Ovary (tissue), 9 donors: ENCODE data around the gene PRDM16. TPM values are rescaled to one million over a fixed set of nuclear protein-coding genes. Genes with fewer than 3 reads are reported as not detected.

ENCODE experiments used
- DNase-seq, 5 donors: peaks; one replicate each; pipeline ENCODE4 v3.0.0-alpha.2; 2019 to 2020
- H3K27ac ChIP-seq, 2 donors: fragments of 200-600 bp; one replicate each; pipeline versions ENCODE4 v1.5.1 to v1.8.0; 2019 to 2022
- H3K27me3 ChIP-seq: fragments of 200-600 bp; one replicate; pipeline ENCODE4 v1.8.0; 2022
- H3K36me3 ChIP-seq: fragments of 200-600 bp; sonication (generic); one replicate; pipeline ENCODE4 v1.5.1; 2019
- H3K4me1 ChIP-seq: one replicate; pipeline ENCODE4 v1.8.1; 2013; ENCODE audit warnings: mild to moderate bottlenecking, moderate library complexity; ENCODE audit not compliant: insufficient read depth
- H3K4me3 ChIP-seq: fragments of 200-600 bp; sonication (generic); one replicate; pipeline ENCODE4 v1.5.1; 2017
- H3K9me3 ChIP-seq, 2 donors: fragments of 200-600 bp in 1 of 2; sonication (generic) in 1 of 2; one replicate each; pipeline versions ENCODE4 v1.5.1 to v1.8.1; 2013 to 2019; ENCODE audit warnings: mild to moderate bottlenecking in 1 of 2, moderate library complexity in 1 of 2
- EP300 ChIP-seq: sonication (generic); formaldehyde crosslinking; IDR thresholded peaks from one replicate; pipeline ENCODE4 v1.6.1; 2017; ENCODE audit warnings: antibody characterized with exemption
- POLR2A ChIP-seq: fragments of 450-650 bp; IDR thresholded peaks from one replicate; pipeline ENCODE4 v1.6.1; 2017; ENCODE audit warnings: antibody characterized with exemption, mild to moderate bottlenecking, moderate library complexity
- WGBS, 3 donors: extraction: QIAGEN DNeasy Blood & Tissue Kit in 1 of 3; methylation state at CpG; one replicate each; pipeline versions ENCODE4 v1.1.5 to v1.1.7; 2013 to 2017; 5-methylcytosine and 5-hydroxymethylcytosine counted together
- intact Hi-C, 4 donors: fragments of 100-400 bp; cut with DNase I; formaldehyde crosslinking; loops; one replicate each; pipeline versions ENCODE4 v1.11.0 to v1.15.1; 2022 to 2023
- polyA plus RNA-seq, 2 donors: library from polyadenylated mRNA; stranded (reverse); fragments of 200-250 nt in 1 of 2; fragments of 350-450 nt in 1 of 2; fragmentation: Illumina TruSeq in 1 of 2; extraction: RNeasy Lipid Tissue Mini Kit (QIAGEN cat#74804) in 1 of 2; gene quantifications; one replicate each; pipeline ENCODE4 v1.2.3, GENCODE V29; 2013 to 2014
- total RNA-seq, 7 donors: library from RNA; depleted of rRNA in 2 of 7; stranded (reverse); fragments of >200 nt in 2 of 7; fragmentation: NEBNext Ultra II Directional in 3 of 7; extraction: Animal tissue kit (Norgen Biotek cat#: 25700) in 3 of 7; gene quantifications; one replicate each; pipeline versions ENCODE4 v1.1.0 to v1.2.4, GENCODE V29; 2016 to 2023
- TF ChIP-seq, protein P1 (sequence below), 3 donors: fragments of 450-650 bp in 2 of 3; fragments of 200-600 bp in 1 of 3; IDR thresholded peaks; one replicate each; pipeline versions ENCODE4 v1.5.1 to v1.8.0; 2016 to 2022; ENCODE audit warnings: antibody characterized with exemption in 3 of 3, mild to moderate bottlenecking in 1 of 3
- donor health status: DM: no; HTN: no; CAD: no; lungs with moderate emphysema.
- donor health status: DM: no; HTN: no; CAD: no.
- donor health status: Bipolar disorder and iron deficiency.
- donor health status: DM: yes; HTN: yes; CAD: no.
- donor health status: DM: no; HTN: no; CAD: no.
- donor health status: DM: yes; HTN: yes; CAD: no.

Gene PRDM16
- total and polyA plus RNA-seq, 9 donors = 1.1 to 17.3 (median 3.9) TPM

DNA sequence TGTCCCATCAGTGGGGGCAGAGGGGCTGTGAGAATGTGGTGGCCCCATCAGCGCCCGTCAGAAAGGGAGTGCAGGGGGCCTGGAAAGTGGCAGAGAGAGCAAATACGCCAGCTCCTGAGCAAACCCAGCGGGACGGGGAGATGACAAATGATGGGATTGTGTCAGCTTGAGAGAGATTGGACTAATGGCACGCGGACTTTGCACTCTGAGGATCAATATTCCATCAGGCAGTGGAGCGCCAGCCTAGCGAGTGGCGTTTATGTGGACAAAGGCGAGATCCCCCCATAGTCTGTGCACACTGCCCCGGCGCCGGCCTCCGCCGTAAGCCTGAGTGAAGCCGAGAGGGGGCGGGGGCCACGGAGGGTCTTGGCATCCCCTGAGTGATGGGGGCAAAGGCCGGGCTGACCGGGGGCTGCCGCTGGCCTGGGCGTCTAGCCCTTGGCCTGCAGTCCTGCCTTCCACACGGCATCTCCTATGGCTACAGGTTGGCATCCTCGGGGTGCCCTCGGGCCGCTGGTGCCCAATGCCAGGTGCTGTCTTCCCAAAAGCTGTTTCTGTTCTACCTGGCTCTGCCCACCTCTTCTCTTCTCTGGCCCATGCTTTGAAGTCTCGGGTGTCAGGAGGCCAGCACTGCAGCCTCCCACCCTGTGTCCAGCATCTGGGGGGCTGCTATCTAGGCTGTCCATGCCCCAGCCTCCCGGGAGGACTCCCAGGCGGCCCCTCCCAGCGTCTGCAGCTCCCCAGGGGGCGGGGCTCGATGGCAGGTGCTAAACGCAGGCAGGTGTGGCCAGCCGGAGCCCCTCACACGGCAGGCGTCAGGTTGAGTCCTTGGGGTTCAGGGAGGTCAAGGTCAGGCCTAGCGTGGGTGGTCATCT, 46.5 kb downstream of the PRDM16 start:
- no peak overlapping the region for H3K4me3 ChIP-seq
- TF ChIP-seq EP300 = no peak
- TF ChIP-seq, protein P1, sequence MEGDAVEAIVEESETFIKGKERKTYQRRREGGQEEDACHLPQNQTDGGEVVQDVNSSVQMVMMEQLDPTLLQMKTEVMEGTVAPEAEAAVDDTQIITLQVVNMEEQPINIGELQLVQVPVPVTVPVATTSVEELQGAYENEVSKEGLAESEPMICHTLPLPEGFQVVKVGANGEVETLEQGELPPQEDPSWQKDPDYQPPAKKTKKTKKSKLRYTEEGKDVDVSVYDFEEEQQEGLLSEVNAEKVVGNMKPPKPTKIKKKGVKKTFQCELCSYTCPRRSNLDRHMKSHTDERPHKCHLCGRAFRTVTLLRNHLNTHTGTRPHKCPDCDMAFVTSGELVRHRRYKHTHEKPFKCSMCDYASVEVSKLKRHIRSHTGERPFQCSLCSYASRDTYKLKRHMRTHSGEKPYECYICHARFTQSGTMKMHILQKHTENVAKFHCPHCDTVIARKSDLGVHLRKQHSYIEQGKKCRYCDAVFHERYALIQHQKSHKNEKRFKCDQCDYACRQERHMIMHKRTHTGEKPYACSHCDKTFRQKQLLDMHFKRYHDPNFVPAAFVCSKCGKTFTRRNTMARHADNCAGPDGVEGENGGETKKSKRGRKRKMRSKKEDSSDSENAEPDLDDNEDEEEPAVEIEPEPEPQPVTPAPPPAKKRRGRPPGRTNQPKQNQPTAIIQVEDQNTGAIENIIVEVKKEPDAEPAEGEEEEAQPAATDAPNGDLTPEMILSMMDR (IDR thresholded peaks at IDR 0.05) = no peak
- no peak for TF ChIP-seq POLR2A
- H3K4me1 ChIP-seq = peaks cover 29% of the 10 kb centered on the region
- H3K9me3 ChIP-seq = no peaks in the 10 kb centered on the region
- H3K36me3 ChIP-seq = no peaks in the 10 kb centered on the region
- no peaks in the 10 kb centered on the region for H3K27me3 ChIP-seq
- 83 to 88% (median 87%) methylated on average over 35 to 38 of the region's 38 CpGs for WGBS, 3 donors
- H3K27ac ChIP-seq = no peak overlapping the region
- no peak for DNase-seq
- intact Hi-C loops = no loop called here

DNA sequence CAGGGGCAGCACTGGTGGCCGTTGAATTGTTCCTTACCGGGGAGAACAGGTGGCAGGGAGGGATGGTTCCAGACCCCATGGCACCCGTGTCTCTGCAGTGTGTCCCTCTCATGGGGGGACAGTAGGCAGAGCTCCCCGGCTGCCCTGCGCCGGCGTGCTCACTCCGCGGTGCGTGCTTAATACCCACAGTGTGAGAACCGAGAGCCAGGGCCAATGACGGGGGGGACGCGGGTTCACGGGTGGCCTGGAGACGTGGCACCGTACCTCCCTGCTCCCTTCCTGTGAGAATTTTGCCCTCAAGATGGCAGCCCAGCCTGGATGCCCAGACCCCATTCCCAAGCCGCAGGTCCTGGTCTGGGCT, 47.1 kb downstream of the PRDM16 start:
- TF ChIP-seq, protein P1 (IDR thresholded peaks at IDR 0.05) = no peak
- TF ChIP-seq POLR2A = no peak

DNA sequence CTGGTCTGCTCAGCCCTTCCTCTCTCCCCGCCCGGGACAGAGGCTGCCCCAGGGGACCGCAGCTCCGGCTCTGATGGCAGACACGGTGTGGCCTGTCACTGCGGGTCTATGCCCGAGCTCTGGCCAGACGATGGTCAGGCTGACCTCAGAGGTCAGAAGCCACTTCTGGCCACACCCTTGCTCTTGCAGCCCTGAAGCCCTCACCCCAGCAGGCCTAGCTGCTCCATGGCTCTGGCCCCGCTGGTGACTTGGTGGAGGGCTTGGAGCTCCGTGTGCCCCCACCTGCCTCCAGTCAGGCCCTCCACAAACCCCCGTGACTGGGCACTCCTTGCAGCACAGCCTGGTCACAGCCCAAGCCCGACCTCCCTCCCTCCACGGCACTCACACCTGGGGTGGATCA, 47.6 kb downstream of the PRDM16 start:
- Histone ChIP-seq H3K36me3 (no peaks in the 10 kb centered on the region), H3K27me3 (no peaks in the 10 kb centered on the region), H3K4me3 (no peak overlapping the region), H3K27ac (no peak overlapping the region), H3K4me1 (peaks cover 31% of the 10 kb centered on the region), H3K9me3 (no peaks in the 10 kb centered on the region)
- 75 to 83% (median 82%) methylated on average over 13 of the region's 13 CpGs for WGBS, 3 donors
- no peak for TF ChIP-seq POLR2A
- TF ChIP-seq, protein P1 (IDR thresholded peaks at IDR 0.05) = no peak
- TF ChIP-seq EP300 = no peak
- intact Hi-C loops = no loop called here
- DNase-seq = no peak

More for the DNA sequence above, 47.1 kb downstream of the PRDM16 start:
- intact Hi-C loops = no loop called here
- no peak overlapping the region for H3K27ac ChIP-seq
- no peak for DNase-seq
- no peak overlapping the region for H3K4me3 ChIP-seq
- WGBS, 3 donors = 86 to 92% (median 92%) methylated on average over 18 of the region's 18 CpGs
- no peaks in the 10 kb centered on the region for H3K36me3 ChIP-seq
- no peaks in the 10 kb centered on the region for H3K27me3 ChIP-seq
- no peaks in the 10 kb centered on the region for H3K9me3 ChIP-seq
- peaks cover 29% of the 10 kb centered on the region for H3K4me1 ChIP-seq

DNA sequence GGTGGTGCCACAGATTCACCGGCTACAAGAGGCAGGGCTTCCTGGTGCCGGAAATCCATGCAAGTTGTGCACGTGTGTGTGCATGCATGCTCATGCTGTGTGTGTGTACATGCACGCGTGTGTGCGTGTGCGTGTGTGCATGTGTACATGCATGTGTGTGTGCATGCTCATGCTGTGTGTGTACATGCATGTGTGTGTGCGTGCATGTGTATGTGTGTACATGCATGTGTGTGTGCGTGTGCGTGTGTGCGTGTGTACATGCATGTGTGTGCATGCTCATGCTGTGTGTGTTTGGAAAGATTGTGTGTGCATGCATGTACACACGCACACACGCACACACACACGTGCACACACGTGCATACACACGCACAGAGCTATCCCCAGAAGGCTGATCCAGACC, 48.9 kb downstream of the PRDM16 start:
- Histone ChIP-seq H3K4me3 (no peak overlapping the region), H3K36me3 (no peaks in the 10 kb centered on the region), H3K9me3 (no peaks in the 10 kb centered on the region), H3K27ac (no peak overlapping the region), H3K27me3 (no peaks in the 10 kb centered on the region), H3K4me1 (peaks cover 25% of the 10 kb centered on the region)
- no peak for DNase-seq
- WGBS, 3 donors = 91 to 94% (median 92%) methylated on average over 16 of the region's 16 CpGs
- TF ChIP-seq POLR2A = no peak
- no peak for TF ChIP-seq EP300
- TF ChIP-seq, protein P1 (IDR thresholded peaks at IDR 0.05) = no peak
- intact Hi-C loops = loop anchor here in 1 of 4 donors (2.0 kb wide), 1 partner anchor 19 kb away; no protein-coding TSS in a partner anchor
